Ishikawa (cell line): ENCODE data around the gene PKNOX2.

Experiments
- CEBPB ChIP-seq: IDR thresholded peaks from 2 replicates; pipeline ENCODE4 v1.6.1; 2012
- EP300 ChIP-seq: IDR thresholded peaks from 2 replicates; pipeline ENCODE4 v1.6.1; 2012; ENCODE audit warnings: borderline replicate concordance
- FOXM1 ChIP-seq: IDR thresholded peaks from 2 replicates; pipeline ENCODE4 v1.6.1; 2012; ENCODE audit warnings: low read depth, borderline replicate concordance
- NFIC ChIP-seq: IDR thresholded peaks from 2 replicates; pipeline ENCODE4 v1.6.1; 2012
- RAD21 ChIP-seq: IDR thresholded peaks from 2 replicates; pipeline ENCODE4 v1.6.1; 2012; ENCODE audit warnings: low read depth
- TAF1 ChIP-seq: IDR thresholded peaks from 2 replicates; pipeline ENCODE4 v1.6.1; 2012; ENCODE audit warnings: low read depth, mild to moderate bottlenecking
- TCF12 ChIP-seq: IDR thresholded peaks from 2 replicates; pipeline ENCODE4 v1.6.1; 2012; ENCODE audit warnings: low read depth
- TEAD4 ChIP-seq: IDR thresholded peaks from 2 replicates; pipeline ENCODE4 v1.6.1; 2012
- YY1 ChIP-seq: IDR thresholded peaks from 2 replicates; pipeline ENCODE4 v1.6.1; 2012; ENCODE audit warnings: low read depth
- ZBTB7A ChIP-seq: IDR thresholded peaks from 2 replicates; pipeline ENCODE4 v1.6.1; 2012; ENCODE audit warnings: low read depth
- TF ChIP-seq, protein P1 (sequence below): IDR thresholded peaks from 2 replicates; pipeline ENCODE4 v1.6.1; 2012
- TF ChIP-seq, protein P2 (sequence below): IDR thresholded peaks from 2 replicates; pipeline ENCODE4 v1.6.1; 2012; ENCODE audit warnings: low read depth, mild to moderate bottlenecking

DNA sequence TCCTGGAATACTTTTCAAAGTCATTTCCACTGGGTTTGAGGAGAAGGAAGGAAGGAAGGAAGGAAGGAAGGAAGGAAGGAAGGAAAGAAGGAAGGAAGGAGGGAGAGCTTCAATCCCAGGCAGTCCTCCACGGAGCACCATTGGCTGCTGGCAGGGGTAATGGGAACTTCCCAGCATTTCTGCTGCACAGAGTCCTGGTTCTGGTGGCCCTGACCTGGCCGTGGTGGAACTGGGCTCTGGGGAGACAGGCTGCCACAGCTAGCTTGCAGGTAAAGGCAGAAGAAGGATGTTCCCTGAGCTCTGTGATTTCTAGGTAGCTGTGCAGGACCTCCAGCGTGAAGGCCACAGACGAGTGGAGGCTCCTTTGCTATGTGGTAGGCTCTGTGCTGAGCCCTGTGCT, 10.6 kb downstream of the PKNOX2 start:
- TF ChIP-seq EP300, result no peak
- TF ChIP-seq ZBTB7A, result no peak
- no peak for TF ChIP-seq TEAD4
- no peak for TF ChIP-seq CEBPB
- TF ChIP-seq, protein P1, sequence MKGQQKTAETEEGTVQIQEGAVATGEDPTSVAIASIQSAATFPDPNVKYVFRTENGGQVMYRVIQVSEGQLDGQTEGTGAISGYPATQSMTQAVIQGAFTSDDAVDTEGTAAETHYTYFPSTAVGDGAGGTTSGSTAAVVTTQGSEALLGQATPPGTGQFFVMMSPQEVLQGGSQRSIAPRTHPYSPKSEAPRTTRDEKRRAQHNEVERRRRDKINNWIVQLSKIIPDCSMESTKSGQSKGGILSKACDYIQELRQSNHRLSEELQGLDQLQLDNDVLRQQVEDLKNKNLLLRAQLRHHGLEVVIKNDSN, result no peak
- no peak for TF ChIP-seq YY1
- no peak for TF ChIP-seq TCF12
- no peak for TF ChIP-seq RAD21
- no peak for TF ChIP-seq FOXM1
- TF ChIP-seq, protein P2, sequence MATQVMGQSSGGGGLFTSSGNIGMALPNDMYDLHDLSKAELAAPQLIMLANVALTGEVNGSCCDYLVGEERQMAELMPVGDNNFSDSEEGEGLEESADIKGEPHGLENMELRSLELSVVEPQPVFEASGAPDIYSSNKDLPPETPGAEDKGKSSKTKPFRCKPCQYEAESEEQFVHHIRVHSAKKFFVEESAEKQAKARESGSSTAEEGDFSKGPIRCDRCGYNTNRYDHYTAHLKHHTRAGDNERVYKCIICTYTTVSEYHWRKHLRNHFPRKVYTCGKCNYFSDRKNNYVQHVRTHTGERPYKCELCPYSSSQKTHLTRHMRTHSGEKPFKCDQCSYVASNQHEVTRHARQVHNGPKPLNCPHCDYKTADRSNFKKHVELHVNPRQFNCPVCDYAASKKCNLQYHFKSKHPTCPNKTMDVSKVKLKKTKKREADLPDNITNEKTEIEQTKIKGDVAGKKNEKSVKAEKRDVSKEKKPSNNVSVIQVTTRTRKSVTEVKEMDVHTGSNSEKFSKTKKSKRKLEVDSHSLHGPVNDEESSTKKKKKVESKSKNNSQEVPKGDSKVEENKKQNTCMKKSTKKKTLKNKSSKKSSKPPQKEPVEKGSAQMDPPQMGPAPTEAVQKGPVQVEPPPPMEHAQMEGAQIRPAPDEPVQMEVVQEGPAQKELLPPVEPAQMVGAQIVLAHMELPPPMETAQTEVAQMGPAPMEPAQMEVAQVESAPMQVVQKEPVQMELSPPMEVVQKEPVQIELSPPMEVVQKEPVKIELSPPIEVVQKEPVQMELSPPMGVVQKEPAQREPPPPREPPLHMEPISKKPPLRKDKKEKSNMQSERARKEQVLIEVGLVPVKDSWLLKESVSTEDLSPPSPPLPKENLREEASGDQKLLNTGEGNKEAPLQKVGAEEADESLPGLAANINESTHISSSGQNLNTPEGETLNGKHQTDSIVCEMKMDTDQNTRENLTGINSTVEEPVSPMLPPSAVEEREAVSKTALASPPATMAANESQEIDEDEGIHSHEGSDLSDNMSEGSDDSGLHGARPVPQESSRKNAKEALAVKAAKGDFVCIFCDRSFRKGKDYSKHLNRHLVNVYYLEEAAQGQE, result no peak
- TF ChIP-seq TAF1, result no peak
- no peak for TF ChIP-seq NFIC
